ENCODE data around the gene SLC22A23.
A peak's percentile ranks its signal among the peaks of the same experiment; 100 is the strongest.

SLC22A23 gene

DNA sequence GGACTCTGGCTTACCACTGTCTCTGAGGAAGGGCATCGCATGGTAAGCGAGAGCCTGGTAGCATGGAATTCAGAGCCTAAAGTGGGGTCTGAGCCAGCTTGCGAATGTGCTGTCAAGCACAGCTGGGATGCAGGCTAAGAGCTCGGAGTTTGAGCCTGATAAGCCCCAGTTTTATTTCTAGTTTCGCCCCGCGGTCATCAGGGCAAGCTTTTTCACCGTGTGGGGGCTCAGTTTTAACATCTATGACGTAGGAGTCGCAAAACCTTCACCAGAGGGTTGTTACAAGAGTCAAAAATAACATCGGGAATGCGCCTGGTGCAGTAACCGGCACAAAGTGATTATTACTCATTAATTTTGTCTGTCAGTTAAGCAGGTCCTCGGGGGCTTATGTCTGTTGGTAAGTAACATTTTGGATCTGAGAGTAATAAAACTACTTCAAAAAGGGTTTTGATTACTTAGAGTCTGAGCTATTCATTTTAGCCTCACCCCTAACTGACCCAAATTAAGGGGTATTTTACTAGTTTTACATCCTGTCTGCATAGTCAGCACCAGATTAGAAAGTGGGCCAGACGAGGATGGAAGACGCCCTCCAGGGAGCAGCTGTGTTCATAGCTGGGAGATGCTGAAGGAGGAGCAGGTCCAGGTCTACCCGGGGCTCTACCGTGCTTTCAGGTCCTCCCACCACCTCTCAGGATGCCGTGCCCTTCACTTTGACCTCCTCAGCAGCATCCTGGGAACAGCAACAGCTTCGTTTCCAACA is 29.7 kb downstream of the SLC22A23 start:
- intact Hi-C loops (cut with DNase I): no loop called here
- DNase-seq: peak in 4 of 42 donors; percentile 10 to 37 (median 23)

- DNase-seq: peak in 1 of 42 donors; percentile 3
- intact Hi-C loops (cut with DNase I): no loop called here
Observed at GRCh38 chr6:3426091-3426926, 30.5 kb downstream of the SLC22A23 start.

- intact Hi-C loops (cut with DNase I): no loop called here
- DNase-seq: peak in 2 of 42 donors; percentile 3 to 5
Observed at GRCh38 chr6:3425574-3425973, 31.3 kb downstream of the SLC22A23 start.

DNA sequence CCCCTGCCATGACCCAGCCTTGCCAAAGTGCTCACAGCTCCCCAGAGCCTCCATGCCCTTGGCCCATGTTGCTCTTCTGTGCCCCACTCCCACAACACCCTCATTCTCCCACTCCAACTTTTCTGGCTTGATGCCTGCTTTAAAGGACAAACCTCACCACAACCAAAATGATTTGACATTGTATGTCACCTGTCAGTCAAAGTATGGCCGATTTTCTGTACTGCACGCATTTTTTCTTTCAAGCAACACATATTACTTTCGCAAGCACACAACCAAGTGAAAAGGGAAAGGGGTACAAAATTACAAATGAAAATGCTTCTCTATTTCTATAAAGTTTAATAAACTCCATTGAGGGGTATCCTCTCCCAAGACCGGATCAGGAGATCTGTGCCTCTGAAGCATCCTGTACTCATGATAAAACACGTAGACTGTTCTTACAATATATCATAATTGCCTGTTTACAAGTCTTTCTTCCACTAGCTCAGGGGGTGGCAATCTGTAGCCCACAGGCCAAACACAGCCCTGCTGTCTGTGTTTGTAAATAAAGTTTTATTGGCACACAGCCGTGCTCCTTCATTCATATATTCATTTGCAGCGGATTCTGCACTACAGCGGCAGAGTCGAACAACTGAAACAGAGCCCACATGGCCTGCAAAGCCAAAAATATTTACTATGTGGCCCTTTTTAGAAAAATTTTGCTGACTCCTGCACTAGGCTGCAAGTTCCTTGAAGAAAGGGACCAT is 32.5 kb downstream of the SLC22A23 start:
- intact Hi-C loops (cut with DNase I): no loop called here
- DNase-seq: peak in 2 of 42 donors; percentile 2 to 5

GRCh38 chr6:3423439-3424184 is 33.2 kb downstream of the SLC22A23 start:
- intact Hi-C loops (cut with DNase I): no loop called here
- peak in 2 of 42 donors; percentile 6 to 29 for DNase-seq

- peak in 3 of 42 donors; percentile 9 to 45 (median 30) for DNase-seq
- intact Hi-C loops (cut with DNase I): no loop called here
Observed at GRCh38 chr6:3422435-3423070, 34.3 kb downstream of the SLC22A23 start.

DNA sequence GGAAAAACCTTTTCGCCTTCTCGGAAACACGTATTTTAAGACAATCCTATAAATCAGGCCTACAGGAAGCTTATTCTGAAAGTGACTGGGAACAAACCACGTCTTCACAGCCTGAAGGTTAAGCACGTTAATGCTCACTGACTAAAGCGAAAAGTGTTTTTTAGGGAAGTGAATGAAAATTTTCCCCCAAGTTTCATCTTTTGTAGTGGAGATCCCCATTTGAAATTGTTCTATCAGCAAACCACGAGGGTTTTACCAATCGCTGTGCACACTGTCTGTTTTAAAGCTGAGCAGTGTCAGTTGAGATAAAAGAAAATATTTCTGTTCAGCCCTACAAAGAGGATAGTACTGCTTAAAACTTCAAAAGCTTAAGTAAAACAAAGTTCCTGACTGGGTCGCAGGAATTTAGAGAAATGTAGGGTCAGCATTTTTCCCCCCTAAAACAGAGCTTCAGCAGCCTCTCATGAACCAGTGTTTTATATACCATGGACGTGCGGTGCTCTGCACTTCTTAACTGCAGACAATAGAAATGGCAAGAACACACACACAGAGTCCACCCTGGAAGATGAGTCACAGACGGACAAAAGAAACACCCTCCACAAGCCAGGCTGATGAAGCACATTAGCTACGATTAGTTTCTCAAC is 34.9 kb downstream of the SLC22A23 start:
- intact Hi-C loops (cut with DNase I): no loop called here
- peak in 2 of 42 donors; percentile 9 to 30 for DNase-seq

DNA sequence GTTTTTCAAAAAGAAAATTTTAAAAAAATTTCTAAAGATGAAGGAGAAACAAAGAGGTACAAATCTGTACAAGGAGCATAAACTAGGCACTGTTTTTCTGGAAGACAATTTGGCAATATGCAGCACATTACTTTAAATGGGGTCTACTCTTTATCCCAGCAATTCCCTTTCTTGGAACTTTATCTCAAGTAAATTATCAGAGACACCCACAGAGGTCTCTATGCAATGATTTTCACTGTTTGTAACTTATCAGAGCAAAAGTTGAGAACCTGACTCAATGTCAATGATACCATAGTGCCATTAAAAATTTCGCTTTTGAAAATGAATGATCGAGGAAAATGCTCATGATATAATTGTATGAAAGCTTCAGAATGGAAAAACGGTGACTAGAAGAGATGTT is 35.7 kb downstream of the SLC22A23 start:
- intact Hi-C loops (cut with DNase I): no loop called here

DNA sequence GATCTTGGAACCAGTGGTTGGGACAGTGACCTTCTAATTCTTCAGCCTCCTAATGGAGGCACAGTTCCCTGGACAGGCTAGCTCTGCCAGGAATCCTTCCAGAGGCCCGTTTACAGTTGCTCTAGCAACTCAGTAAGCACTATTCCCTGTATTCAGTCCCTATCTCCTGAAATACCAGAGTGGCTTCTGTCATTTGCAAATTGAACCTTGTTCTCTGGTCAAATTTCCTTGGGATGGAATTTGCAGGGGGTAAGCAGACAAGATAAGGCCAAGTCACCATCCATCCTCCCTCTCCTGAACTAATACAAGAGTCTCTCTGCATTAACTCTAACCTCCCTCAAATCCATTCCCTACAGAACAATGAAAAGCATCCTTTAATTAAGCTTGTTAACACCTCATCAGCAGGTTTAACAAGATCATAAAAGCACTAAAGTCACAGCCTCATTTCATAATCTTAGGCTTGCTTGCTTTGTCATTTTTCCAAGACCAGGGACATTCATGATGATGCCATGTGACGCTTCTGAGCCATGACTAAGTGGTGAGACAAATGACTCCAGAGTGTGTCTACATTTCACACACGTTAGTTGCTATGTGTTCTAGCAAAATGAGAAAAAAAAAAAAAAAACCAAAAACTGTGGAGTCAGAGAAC is 37.1 kb downstream of the SLC22A23 start:
- intact Hi-C loops (cut with DNase I): loop anchor here (10.0 kb wide), 1 partner anchor 315 kb away; no protein-coding TSS in a partner anchor
- DNase-seq: peak in 2 of 42 donors; percentile 9 to 16

More for the DNA sequence above, 35.7 kb downstream of the SLC22A23 start:
- no peak for DNase-seq

- intact Hi-C loops (cut with DNase I): loop anchor here (10.0 kb wide), 1 partner anchor 316 kb away; no protein-coding TSS in a partner anchor
- peak in 3 of 42 donors; percentile 4 to 26 (median 14) for DNase-seq
Observed at GRCh38 chr6:3418496-3419060, 38.3 kb downstream of the SLC22A23 start.

DNA sequence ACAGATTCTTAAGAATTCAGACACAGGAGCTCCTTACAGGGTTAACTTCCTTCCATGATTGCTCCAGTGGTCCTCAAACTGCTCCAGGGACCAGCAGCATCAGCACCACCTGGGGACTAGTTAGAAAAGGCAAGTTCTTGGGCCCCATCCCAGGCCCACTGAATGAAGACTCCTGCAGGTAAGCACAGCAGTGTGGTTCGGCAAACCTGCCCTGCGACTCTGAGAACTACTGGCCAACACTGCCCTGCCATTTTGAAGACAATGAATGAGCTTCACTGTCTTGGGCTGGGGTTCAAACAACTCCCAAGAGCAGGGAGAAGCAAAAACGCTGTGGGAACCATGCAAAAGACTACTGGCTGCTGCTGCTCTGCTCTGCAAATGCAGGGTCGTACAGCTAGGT is 39.4 kb downstream of the SLC22A23 start:
- intact Hi-C loops (cut with DNase I): loop anchor here (10.0 kb wide), 1 partner anchor 317 kb away; no protein-coding TSS in a partner anchor
- DNase-seq: peak in 3 of 42 donors; percentile 7 to 12 (median 8)

GRCh38 chr6:3415490-3415889 is 41.4 kb downstream of the SLC22A23 start:
- intact Hi-C loops (cut with DNase I): loop anchor here (10.0 kb wide), 1 partner anchor 319 kb away; no protein-coding TSS in a partner anchor
- peak in 2 of 42 donors; percentile 7 to 14 for DNase-seq

DNA sequence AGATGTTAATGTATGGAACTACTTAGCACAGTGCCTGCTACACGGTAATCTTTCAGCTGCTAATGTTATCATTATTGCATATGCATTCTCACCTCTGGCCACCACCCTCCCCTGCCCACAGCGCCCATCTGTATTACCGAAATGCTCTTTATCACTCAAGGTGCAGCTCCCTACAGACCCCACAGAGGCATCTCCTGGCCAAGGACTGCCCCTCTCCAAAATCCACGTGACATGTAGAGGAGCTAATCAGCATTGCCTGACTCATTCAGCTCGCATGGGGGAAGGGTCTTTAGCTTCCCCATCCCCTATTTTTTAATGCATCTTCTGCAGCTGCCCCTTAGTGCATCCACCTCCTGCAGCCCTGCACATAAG is 41.8 kb downstream of the SLC22A23 start:
- intact Hi-C loops (cut with DNase I): loop anchor here (10.0 kb wide), 1 partner anchor 320 kb away; no protein-coding TSS in a partner anchor
- peak in 1 of 42 donors; percentile 8 for DNase-seq

- intact Hi-C loops (cut with DNase I): loop anchor here (10.0 kb wide), 1 partner anchor 320 kb away; no protein-coding TSS in a partner anchor
- peak in 2 of 42 donors; percentile 9 to 17 for DNase-seq
Observed at GRCh38 chr6:3414327-3415081, 42.3 kb downstream of the SLC22A23 start.

- DNase-seq: peak in 3 of 42 donors; percentile 6 to 30 (median 15)
- intact Hi-C loops (cut with DNase I): loop anchor here (10.0 kb wide), 1 partner anchor 321 kb away; no protein-coding TSS in a partner anchor
Observed at GRCh38 chr6:3413592-3413991, 43.3 kb downstream of the SLC22A23 start.
